Activated CD4-positive, CD25-positive, alpha-beta regulatory T cell treated with anti-CD3 and anti-CD28 coated beads, Interleukin-2, amount 50 U/mL, for 16 hours (primary cell): ENCODE results near the gene DLK1.

Source experiments
- DNase-seq: peaks from one replicate; pipeline ENCODE4 v3.0.0-alpha.2; 2020; ENCODE audit warnings: low read depth, low spot score

Gene DLK1

GRCh38 chr14:100693877-100694578 lies 32.7 kb upstream of the DLK1 start:
- DNase-seq, result no peak

GRCh38 chr14:100694579-100695422 lies 31.9 kb upstream of the DLK1 start:
- no peak for DNase-seq

- no peak for DNase-seq
Measured at GRCh38 chr14:100695423-100695738, 31.3 kb upstream of the DLK1 start.

- DNase-seq, result no peak
Measured at GRCh38 chr14:100696008-100696407, 30.7 kb upstream of the DLK1 start.

- no peak for DNase-seq
Measured at GRCh38 chr14:100696590-100696989, 30.1 kb upstream of the DLK1 start.

- DNase-seq, result no peak
Measured at GRCh38 chr14:100698066-100698465, 28.6 kb upstream of the DLK1 start.

- DNase-seq, result no peak
Measured at GRCh38 chr14:100698666-100699448, 27.8 kb upstream of the DLK1 start.

GRCh38 chr14:100701314-100701713 lies 25.4 kb upstream of the DLK1 start:
- no peak for DNase-seq

- no peak for DNase-seq
Measured at GRCh38 chr14:100702590-100702989, 24.1 kb upstream of the DLK1 start.

GRCh38 chr14:100703386-100704220 lies 23.1 kb upstream of the DLK1 start:
- no peak for DNase-seq

GRCh38 chr14:100706200-100706599 lies 20.5 kb upstream of the DLK1 start:
- DNase-seq, result no peak

- DNase-seq, result no peak
Measured at GRCh38 chr14:100706860-100707259, 19.8 kb upstream of the DLK1 start.

GRCh38 chr14:100708425-100709288 lies 18.0 kb upstream of the DLK1 start:
- DNase-seq, result no peak

GRCh38 chr14:100709289-100710284 lies 17.1 kb upstream of the DLK1 start:
- DNase-seq, result no peak

- DNase-seq, result no peak
Measured at GRCh38 chr14:100710391-100710790, 16.3 kb upstream of the DLK1 start.

- DNase-seq, result no peak
Measured at GRCh38 chr14:100710826-100711462, 15.7 kb upstream of the DLK1 start.

GRCh38 chr14:100711493-100711892 lies 15.2 kb upstream of the DLK1 start:
- DNase-seq, result no peak

GRCh38 chr14:100712490-100712889 lies 14.2 kb upstream of the DLK1 start:
- no peak for DNase-seq

GRCh38 chr14:100713705-100714104 lies 13.0 kb upstream of the DLK1 start:
- DNase-seq, result no peak
